A549 (cell line): ENCODE measurements around the gene ATRX.

Source experiments
- BHLHE40 ChIP-seq: IDR thresholded peaks from 2 replicates; pipeline ENCODE4 v1.6.1; 2012; ENCODE audit warnings: low read depth, low read length, inconsistent platforms
- CBX2 ChIP-seq: fragments of 200-600 bp; sonication (generic); IDR thresholded peaks from 2 replicates; pipeline ENCODE4 v1.6.1; 2016; ENCODE audit warnings: low read depth, mild to moderate bottlenecking, borderline replicate concordance
- EP300 ChIP-seq, 2 experiments: fragments of >200 bp; sonication (Bioruptor Twin); formaldehyde crosslinking; IDR thresholded peaks; 2 replicates in 1 of 2; 3 replicates in 1 of 2; pipeline ENCODE4 v1.6.1; 2016 to 2017
- HOXB13 ChIP-seq: fragments of 250-450 bp; sonication (Bioruptor Pico); IDR thresholded peaks from 2 replicates; pipeline ENCODE4 v1.5.0; 2020; ENCODE audit warnings: low read depth, mild to moderate bottlenecking, moderate library complexity
- JUNB ChIP-seq: fragments of >200 bp; sonication (Bioruptor Twin); formaldehyde crosslinking; IDR thresholded peaks from 2 replicates; pipeline ENCODE4 v1.6.1; 2016
- MAZ ChIP-seq: fragments of 150-350 bp; IDR thresholded peaks from 2 replicates; pipeline ENCODE4 v1.6.1; 2014; ENCODE audit warnings: antibody characterized with exemption, low read depth, low read length, borderline replicate concordance
- POLR2A ChIP-seq: IDR thresholded peaks from 2 replicates; pipeline ENCODE4 v1.6.1; 2012; ENCODE audit warnings: mild to moderate bottlenecking, low read length
- RCOR1 ChIP-seq: fragments of 150-350 bp; IDR thresholded peaks from 2 replicates; pipeline ENCODE4 v1.6.1; 2014; ENCODE audit warnings: antibody characterized with exemption, low read length, low read depth
- RFX5 ChIP-seq: fragments of 450-650 bp; IDR thresholded peaks from 2 replicates; pipeline ENCODE4 v1.7.1; 2014; ENCODE audit warnings: antibody characterized with exemption, mild to moderate bottlenecking, moderate library complexity
- SMC3 ChIP-seq: fragments of >200 bp; sonication (Bioruptor Twin); formaldehyde crosslinking; IDR thresholded peaks from 3 replicates; pipeline ENCODE4 v1.6.1; 2018; ENCODE audit warnings: inconsistent platforms
- SREBF2 ChIP-seq: fragments of 450-650 bp; IDR thresholded peaks from 2 replicates; pipeline ENCODE4 v1.6.1; 2014; ENCODE audit warnings: mild to moderate bottlenecking, moderate library complexity
- TF ChIP-seq, protein P1 (sequence below): IDR thresholded peaks from 2 replicates; pipeline ENCODE4 v1.6.1; 2012
- TF ChIP-seq, protein P2 (sequence below): fragments of >200 bp; sonication (Bioruptor Twin); formaldehyde crosslinking; IDR thresholded peaks from 3 replicates; pipeline ENCODE4 v1.5.1; 2016

- TF ChIP-seq, protein P1, sequence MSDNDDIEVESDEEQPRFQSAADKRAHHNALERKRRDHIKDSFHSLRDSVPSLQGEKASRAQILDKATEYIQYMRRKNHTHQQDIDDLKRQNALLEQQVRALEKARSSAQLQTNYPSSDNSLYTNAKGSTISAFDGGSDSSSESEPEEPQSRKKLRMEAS = no peak
- no peak for TF ChIP-seq HOXB13 (CRISPR knock-in tag)
- TF ChIP-seq, protein P2, sequence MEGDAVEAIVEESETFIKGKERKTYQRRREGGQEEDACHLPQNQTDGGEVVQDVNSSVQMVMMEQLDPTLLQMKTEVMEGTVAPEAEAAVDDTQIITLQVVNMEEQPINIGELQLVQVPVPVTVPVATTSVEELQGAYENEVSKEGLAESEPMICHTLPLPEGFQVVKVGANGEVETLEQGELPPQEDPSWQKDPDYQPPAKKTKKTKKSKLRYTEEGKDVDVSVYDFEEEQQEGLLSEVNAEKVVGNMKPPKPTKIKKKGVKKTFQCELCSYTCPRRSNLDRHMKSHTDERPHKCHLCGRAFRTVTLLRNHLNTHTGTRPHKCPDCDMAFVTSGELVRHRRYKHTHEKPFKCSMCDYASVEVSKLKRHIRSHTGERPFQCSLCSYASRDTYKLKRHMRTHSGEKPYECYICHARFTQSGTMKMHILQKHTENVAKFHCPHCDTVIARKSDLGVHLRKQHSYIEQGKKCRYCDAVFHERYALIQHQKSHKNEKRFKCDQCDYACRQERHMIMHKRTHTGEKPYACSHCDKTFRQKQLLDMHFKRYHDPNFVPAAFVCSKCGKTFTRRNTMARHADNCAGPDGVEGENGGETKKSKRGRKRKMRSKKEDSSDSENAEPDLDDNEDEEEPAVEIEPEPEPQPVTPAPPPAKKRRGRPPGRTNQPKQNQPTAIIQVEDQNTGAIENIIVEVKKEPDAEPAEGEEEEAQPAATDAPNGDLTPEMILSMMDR = no peak
- TF ChIP-seq POLR2A = no peak
- no peak for TF ChIP-seq CBX2
- no peak for TF ChIP-seq JUNB
- no peak for TF ChIP-seq SMC3
- TF ChIP-seq MAZ = no peak
- TF ChIP-seq BHLHE40 = no peak
- no peak for TF ChIP-seq SREBF2
- TF ChIP-seq RFX5 = no peak
- TF ChIP-seq EP300 (IDR thresholded peaks at IDR 0.05) = no peak
- TF ChIP-seq RCOR1 = no peak
Measured at GRCh38 chrX:77638397-77638796, 147.6 kb downstream of the ATRX start.
